Measurements from ENCODE around the gene LTV1. TPM values are rescaled to one million over a fixed set of nuclear protein-coding genes. Genes with fewer than 3 reads are reported as not detected.
"Not testable (repeated sequence)": the region's sequence is repeated elsewhere in the genome, so short reads cannot be mapped to it uniquely, and the experiment has no call there.

LTV1 gene
- total and polyA plus RNA-seq, 4 donors: 16.5 to 20.3 (median 18.4) TPM

- H3K9me3 ChIP-seq (ENCODE audit: control insufficient read depth, low read length); H3K4me3 ChIP-seq (ENCODE audit: low read length in 2 of 2); DNase-seq; H3K4me1 ChIP-seq (ENCODE audit: control insufficient read depth in 1 of 2, insufficient read depth in 2 of 2, low read length in 2 of 2); H3K36me3 ChIP-seq (ENCODE audit: control insufficient read depth in 1 of 2, insufficient read depth in 2 of 2, low read length in 1 of 2); intact Hi-C loops (cut with DNase I); H3K27me3 ChIP-seq (ENCODE audit: control insufficient read depth in 1 of 2, insufficient read depth in 2 of 2, low read length in 1 of 2); H3K27ac ChIP-seq (ENCODE audit: low read depth in 1 of 2, low read length in 2 of 2); ATAC-seq (ENCODE audit: low FRiP score): not testable (repeated sequence)
- WGBS, 2 donors: 90 to 96% methylated on average over 4 of the region's 4 CpGs
These were observed 30.5 kb downstream of the LTV1 start for GRCh38 chr6:143873600-143873999.

GRCh38 chr6:143874503-143874902 lies 31.4 kb downstream of the LTV1 start:
- H3K4me1 ChIP-seq (ENCODE audit: control insufficient read depth in 1 of 2, insufficient read depth in 2 of 2, low read length in 2 of 2); H3K36me3 ChIP-seq (ENCODE audit: control insufficient read depth in 1 of 2, insufficient read depth in 2 of 2, low read length in 1 of 2); DNase-seq; H3K27ac ChIP-seq (ENCODE audit: low read depth in 1 of 2, low read length in 2 of 2); intact Hi-C loops (cut with DNase I); H3K27me3 ChIP-seq (ENCODE audit: control insufficient read depth in 1 of 2, insufficient read depth in 2 of 2, low read length in 1 of 2); H3K4me3 ChIP-seq (ENCODE audit: low read length in 2 of 2); ATAC-seq (ENCODE audit: low FRiP score); H3K9me3 ChIP-seq (ENCODE audit: control insufficient read depth, low read length): not testable (repeated sequence)

- Histone ChIP-seq H3K27me3 (ENCODE audit: control insufficient read depth in 1 of 2, insufficient read depth in 2 of 2, low read length in 1 of 2) (no peaks in the 10 kb centered on the region), H3K27ac (ENCODE audit: low read depth in 1 of 2, low read length in 2 of 2) (no peak overlapping the region), H3K9me3 (ENCODE audit: control insufficient read depth, low read length) (peaks cover 4% of the 10 kb centered on the region), H3K4me1 (ENCODE audit: control insufficient read depth in 1 of 2, insufficient read depth in 2 of 2, low read length in 2 of 2) (no peaks in the 10 kb centered on the region), H3K36me3 (ENCODE audit: control insufficient read depth in 1 of 2, insufficient read depth in 2 of 2, low read length in 1 of 2) (no peaks in the 10 kb centered on the region), H3K4me3 (ENCODE audit: low read length in 2 of 2) (no peak overlapping the region)
- ATAC-seq (ENCODE audit: low FRiP score): no peak
- intact Hi-C loops (cut with DNase I): no loop called here
- no peak for DNase-seq
- 91% methylated on average over 1 of the region's 1 CpG; no CpG with 5 or more reads in 1 of the 2 donors for WGBS, 2 donors
These were observed 34.6 kb downstream of the LTV1 start for GRCh38 chr6:143877584-143878271.

GRCh38 chr6:143878272-143878760 lies 35.2 kb downstream of the LTV1 start:
- intact Hi-C loops (cut with DNase I): no loop called here
- H3K27ac ChIP-seq (ENCODE audit: low read depth in 1 of 2, low read length in 2 of 2): no peak overlapping the region
- 95% methylated on average over 3 of the region's 3 CpGs; no CpG with 5 or more reads in 1 of the 2 donors for WGBS, 2 donors
- ATAC-seq (ENCODE audit: low FRiP score): no peak
- H3K4me3 ChIP-seq (ENCODE audit: low read length in 2 of 2): no peak overlapping the region
- H3K4me1 ChIP-seq (ENCODE audit: control insufficient read depth in 1 of 2, insufficient read depth in 2 of 2, low read length in 2 of 2): no peaks in the 10 kb centered on the region
- no peaks in the 10 kb centered on the region for H3K36me3 ChIP-seq (ENCODE audit: control insufficient read depth in 1 of 2, insufficient read depth in 2 of 2, low read length in 1 of 2)
- no peaks in the 10 kb centered on the region for H3K27me3 ChIP-seq (ENCODE audit: control insufficient read depth in 1 of 2, insufficient read depth in 2 of 2, low read length in 1 of 2)
- peaks cover 4% of the 10 kb centered on the region for H3K9me3 ChIP-seq (ENCODE audit: control insufficient read depth, low read length)
- DNase-seq: no peak

- intact Hi-C loops (cut with DNase I): no loop called here
- no peak overlapping the region for H3K4me3 ChIP-seq (ENCODE audit: low read length in 2 of 2)
- no peaks in the 10 kb centered on the region for H3K4me1 ChIP-seq (ENCODE audit: control insufficient read depth in 1 of 2, insufficient read depth in 2 of 2, low read length in 2 of 2)
- 67 to 71% methylated on average over 2 of the region's 2 CpGs for WGBS, 2 donors
- H3K9me3 ChIP-seq (ENCODE audit: control insufficient read depth, low read length): peaks cover 4% of the 10 kb centered on the region
- DNase-seq: no peak
- H3K36me3 ChIP-seq (ENCODE audit: control insufficient read depth in 1 of 2, insufficient read depth in 2 of 2, low read length in 1 of 2): no peaks in the 10 kb centered on the region
- H3K27ac ChIP-seq (ENCODE audit: low read depth in 1 of 2, low read length in 2 of 2): no peak overlapping the region
- no peaks in the 10 kb centered on the region for H3K27me3 ChIP-seq (ENCODE audit: control insufficient read depth in 1 of 2, insufficient read depth in 2 of 2, low read length in 1 of 2)
- no peak for ATAC-seq (ENCODE audit: low FRiP score)
These were observed 37.3 kb downstream of the LTV1 start for GRCh38 chr6:143880412-143880811.

- DNase-seq (no peak), ATAC-seq (ENCODE audit: low FRiP score) (no peak)
- H3K9me3 ChIP-seq (ENCODE audit: control insufficient read depth, low read length): peaks cover 3% of the 10 kb centered on the region
- H3K27ac ChIP-seq (ENCODE audit: low read depth in 1 of 2, low read length in 2 of 2): no peak overlapping the region
- no peak overlapping the region for H3K4me3 ChIP-seq (ENCODE audit: low read length in 2 of 2)
- intact Hi-C loops (cut with DNase I): no loop called here
- 76 to 77% methylated on average over 2 of the region's 2 CpGs for WGBS, 2 donors
- H3K27me3 ChIP-seq (ENCODE audit: control insufficient read depth in 1 of 2, insufficient read depth in 2 of 2, low read length in 1 of 2): no peaks in the 10 kb centered on the region
- no peaks in the 10 kb centered on the region for H3K36me3 ChIP-seq (ENCODE audit: control insufficient read depth in 1 of 2, insufficient read depth in 2 of 2, low read length in 1 of 2)
- no peaks in the 10 kb centered on the region for H3K4me1 ChIP-seq (ENCODE audit: control insufficient read depth in 1 of 2, insufficient read depth in 2 of 2, low read length in 2 of 2)
These were observed 39.3 kb downstream of the LTV1 start for GRCh38 chr6:143882401-143882930.

- DNase-seq (no peak), ATAC-seq (ENCODE audit: low FRiP score) (no peak)
- H3K27me3 ChIP-seq (ENCODE audit: control insufficient read depth in 1 of 2, insufficient read depth in 2 of 2, low read length in 1 of 2): no peaks in the 10 kb centered on the region
- intact Hi-C loops (cut with DNase I): no loop called here
- H3K27ac ChIP-seq (ENCODE audit: low read depth in 1 of 2, low read length in 2 of 2): no peak overlapping the region
- 72 to 77% methylated on average over 7 of the region's 7 CpGs for WGBS, 2 donors
- H3K4me3 ChIP-seq (ENCODE audit: low read length in 2 of 2): no peak overlapping the region
- H3K4me1 ChIP-seq (ENCODE audit: control insufficient read depth in 1 of 2, insufficient read depth in 2 of 2, low read length in 2 of 2): no peaks in the 10 kb centered on the region
- H3K9me3 ChIP-seq (ENCODE audit: control insufficient read depth, low read length): no peaks in the 10 kb centered on the region
- no peaks in the 10 kb centered on the region for H3K36me3 ChIP-seq (ENCODE audit: control insufficient read depth in 1 of 2, insufficient read depth in 2 of 2, low read length in 1 of 2)
These were observed 41.2 kb downstream of the LTV1 start for GRCh38 chr6:143884216-143884900.

GRCh38 chr6:143885116-143885515 lies 42.0 kb downstream of the LTV1 start:
- H3K4me3 ChIP-seq (ENCODE audit: low read length in 2 of 2): no peak overlapping the region
- H3K4me1 ChIP-seq (ENCODE audit: control insufficient read depth in 1 of 2, insufficient read depth in 2 of 2, low read length in 2 of 2): no peaks in the 10 kb centered on the region
- H3K9me3 ChIP-seq (ENCODE audit: control insufficient read depth, low read length): no peaks in the 10 kb centered on the region
- no peaks in the 10 kb centered on the region for H3K27me3 ChIP-seq (ENCODE audit: control insufficient read depth in 1 of 2, insufficient read depth in 2 of 2, low read length in 1 of 2)
- 95 to 96% methylated on average over 1 of the region's 1 CpG for WGBS, 2 donors
- H3K27ac ChIP-seq (ENCODE audit: low read depth in 1 of 2, low read length in 2 of 2): no peak overlapping the region
- H3K36me3 ChIP-seq (ENCODE audit: control insufficient read depth in 1 of 2, insufficient read depth in 2 of 2, low read length in 1 of 2): no peaks in the 10 kb centered on the region
- intact Hi-C loops (cut with DNase I): no loop called here
- DNase-seq: no peak
- no peak for ATAC-seq (ENCODE audit: low FRiP score)

GRCh38 chr6:143894655-143895054 lies 51.5 kb downstream of the LTV1 start:
- H3K27me3 ChIP-seq (ENCODE audit: control insufficient read depth in 1 of 2, insufficient read depth in 2 of 2, low read length in 1 of 2): no peaks in the 10 kb centered on the region
- intact Hi-C loops (cut with DNase I): no loop called here
- ATAC-seq (ENCODE audit: low FRiP score) (no peak), DNase-seq (no peak)
- H3K27ac ChIP-seq (ENCODE audit: low read depth in 1 of 2, low read length in 2 of 2): no peak overlapping the region
- H3K36me3 ChIP-seq (ENCODE audit: control insufficient read depth in 1 of 2, insufficient read depth in 2 of 2, low read length in 1 of 2): no peaks in the 10 kb centered on the region
- H3K4me3 ChIP-seq (ENCODE audit: low read length in 2 of 2): no peak overlapping the region
- 89 to 90% methylated on average over 1 of the region's 1 CpG for WGBS, 2 donors
- peaks cover 0 to 2% of the 10 kb centered on the region in 2 donors for H3K4me1 ChIP-seq (ENCODE audit: control insufficient read depth in 1 of 2, insufficient read depth in 2 of 2, low read length in 2 of 2)
- no peaks in the 10 kb centered on the region for H3K9me3 ChIP-seq (ENCODE audit: control insufficient read depth, low read length)

Measured in aorta (tissue), 5 donors.